H1 (cell line): ENCODE data around the gene CUL9. TPM values are rescaled to one million over a fixed set of nuclear protein-coding genes. Genes with fewer than 3 reads are reported as not detected.

ENCODE experiments used
- CTCF ChIA-PET: fragments of 300-600 bp; sonication (Branson Sonifier 250); formaldehyde crosslinking; loops from one replicate; lab custom pipeline; 2021; ENCODE audit not compliant: partially characterized antibody; lab: Charles Lee
- POLR2A ChIA-PET: fragments of 300-600 bp; sonication (Branson Sonifier 250); formaldehyde crosslinking; loops from one replicate; lab custom pipeline; 2021; ENCODE audit warnings: inconsistent platforms; ENCODE audit not compliant: partially characterized antibody; lab: Charles Lee
- DNase-seq, 2 experiments: peaks; one replicate each; pipeline versions ENCODE4 v3.0.0 to v3.0.0-alpha.2; 2010 to 2022; ENCODE audit warnings: low spot score in 2 of 2, low read depth in 1 of 2, mixed read lengths in 1 of 2
- FAIRE-seq: peaks from 2 replicates; lab custom pipeline; 2011; peaks lifted over from hg19 to GRCh38; lab: Jason Lieb, UNC
- H2AFZ ChIP-seq: 2 replicates; pipeline ENCODE4 v1.8.1; 2012; ENCODE audit warnings: low read length, inconsistent platforms
- H2AK5ac ChIP-seq: 2 replicates; pipeline ENCODE4 v1.6.1; 2013; ENCODE audit warnings: low read depth, low read length
- H2BK120ac ChIP-seq: replicated peaks from 2 replicates; pipeline ENCODE3; 2013; ENCODE audit warnings: low read depth, low read length, inconsistent platforms
- H2BK12ac ChIP-seq: 2 replicates; pipeline ENCODE4 v1.6.1; 2013; ENCODE audit warnings: low read depth, low read length
- H2BK15ac ChIP-seq: 2 replicates; pipeline ENCODE4 v1.6.1; 2013; ENCODE audit warnings: low read length
- H2BK20ac ChIP-seq: 2 replicates; pipeline ENCODE4 v1.6.1; 2013; ENCODE audit warnings: low read length
- H2BK5ac ChIP-seq: 2 replicates; pipeline ENCODE4 v1.6.1; 2013; ENCODE audit warnings: low read depth, low read length
- H3K14ac ChIP-seq: 2 replicates; pipeline ENCODE4 v1.6.1; 2013; ENCODE audit warnings: inconsistent platforms; ENCODE audit not compliant: insufficient read length
- H3K18ac ChIP-seq: 2 replicates; pipeline ENCODE4 v1.6.1; 2013; ENCODE audit warnings: low read length; ENCODE audit errors: extremely low read depth
- H3K23ac ChIP-seq: 2 replicates; pipeline ENCODE4 v1.6.1; 2013; ENCODE audit warnings: inconsistent platforms; ENCODE audit not compliant: insufficient read length
- H3K23me2 ChIP-seq: 2 replicates; pipeline ENCODE4 v1.6.1; 2013; ENCODE audit warnings: low read depth, low read length
- H3K27ac ChIP-seq: 2 replicates; pipeline ENCODE4 v1.6.1; 2011; ENCODE audit warnings: low read depth, low read length, inconsistent platforms
- H3K27me3 ChIP-seq, 4 experiments: replicated peaks in 1 of 4; 1 replicate in 1 of 4; 2 replicates in 3 of 4; pipeline versions ENCODE4 v1.6.1 to v1.8.1; 2011 to 2013; ENCODE audit warnings: low read length in 3 of 4, mild to moderate bottlenecking in 3 of 4, inconsistent platforms in 2 of 4, mixed read lengths in 2 of 4, moderate library complexity in 1 of 4; ENCODE audit not compliant: control insufficient read depth in 3 of 4, insufficient read depth in 3 of 4; ENCODE audit errors: extremely low read depth in 1 of 4
- H3K36me3 ChIP-seq, 4 experiments: 2 replicates each; pipeline versions ENCODE4 v1.6.1 to v1.8.1; 2011 to 2013; ENCODE audit warnings: mild to moderate bottlenecking in 4 of 4, low read length in 3 of 4, moderate library complexity in 2 of 4, control low read depth in 1 of 4, inconsistent platforms in 1 of 4; ENCODE audit not compliant: insufficient read depth in 4 of 4, control insufficient read depth in 2 of 4
- H3K4ac ChIP-seq: replicated peaks from 2 replicates; pipeline ENCODE3; 2013; ENCODE audit warnings: low read length, low read depth, mixed read lengths, inconsistent platforms; ENCODE audit not compliant: insufficient read length
- H3K4me1 ChIP-seq, 4 experiments: replicated peaks in 1 of 4; 1 replicate in 1 of 4; 2 replicates in 3 of 4; pipeline versions ENCODE4 v1.6.1 to v1.8.1; 2011 to 2013; ENCODE audit warnings: low read length in 3 of 4, inconsistent platforms in 2 of 4, mixed read lengths in 1 of 4; ENCODE audit not compliant: insufficient read depth in 4 of 4, control insufficient read depth in 3 of 4
- H3K4me2 ChIP-seq, 2 experiments: 2 replicates each; pipeline versions ENCODE4 v1.6.1 to v1.8.1; 2011 to 2013; ENCODE audit warnings: low read depth in 2 of 2, low read length in 2 of 2, control low read depth in 1 of 2, inconsistent platforms in 1 of 2, mild to moderate bottlenecking in 1 of 2; ENCODE audit not compliant: insufficient read depth in 1 of 2
- H3K4me3 ChIP-seq, 4 experiments: fragments of 200-600, 300-600 bp in 1 of 4; sonication (generic), shearing (Covaris generic), sonication (Bioruptor Twin) in 1 of 4; 2 replicates each; pipeline versions ENCODE4 v1.5.1 to v1.8.1; 2011 to 2016; ENCODE audit warnings: low read length in 4 of 4, low read depth in 3 of 4, control low read depth in 2 of 4, inconsistent platforms in 2 of 4, mild to moderate bottlenecking in 2 of 4, mixed read lengths in 1 of 4, moderate library complexity in 1 of 4; ENCODE audit not compliant: insufficient read depth in 2 of 4; ENCODE audit errors: extremely low read depth in 1 of 4
- H3K56ac ChIP-seq: replicated peaks from 2 replicates; pipeline ENCODE3; 2013; ENCODE audit warnings: low read depth, mild to moderate bottlenecking, mixed read lengths, low read length, inconsistent platforms; ENCODE audit not compliant: insufficient read length
- H3K79me1 ChIP-seq: 2 replicates; pipeline ENCODE4 v1.6.1; 2013; ENCODE audit warnings: low read depth, low read length, control low read depth
- H3K79me2 ChIP-seq, 2 experiments: 2 replicates each; pipeline versions ENCODE4 v1.6.1 to v1.8.1; 2012 to 2013; ENCODE audit warnings: low read length in 2 of 2, mild to moderate bottlenecking in 2 of 2, inconsistent platforms in 1 of 2; ENCODE audit not compliant: insufficient read depth in 2 of 2, control insufficient read depth in 1 of 2
- H3K9ac ChIP-seq, 4 experiments: replicated peaks in 1 of 4; 1 replicate in 1 of 4; 2 replicates in 3 of 4; pipeline versions ENCODE4 v1.6.1 to v1.8.1; 2011 to 2013; ENCODE audit warnings: low read depth in 3 of 4, low read length in 3 of 4, control low read depth in 2 of 4, mild to moderate bottlenecking in 2 of 4, moderate library complexity in 2 of 4, inconsistent platforms in 1 of 4; ENCODE audit errors: extremely low read depth in 1 of 4
- H3K9me3 ChIP-seq, 2 experiments: 2 replicates each; pipeline versions ENCODE4 v1.6.1 to v1.8.1; 2012 to 2013; ENCODE audit warnings: mild to moderate bottlenecking in 2 of 2, moderate library complexity in 2 of 2, control low read depth in 1 of 2, inconsistent platforms in 1 of 2, low read depth in 1 of 2, low read length in 1 of 2, mixed read lengths in 1 of 2; ENCODE audit not compliant: insufficient read depth in 2 of 2
- H4K20me1 ChIP-seq, 2 experiments: replicated peaks in 1 of 2; 2 replicates each; pipeline versions ENCODE3 to v1.8.1; 2011 to 2013; ENCODE audit warnings: inconsistent platforms in 2 of 2, low read length in 2 of 2, mild to moderate bottlenecking in 1 of 2; ENCODE audit not compliant: insufficient read depth in 2 of 2, control insufficient read depth in 1 of 2
- H4K5ac ChIP-seq: 2 replicates; pipeline ENCODE4 v1.6.1; 2013; ENCODE audit warnings: low read length, low read depth, mixed read lengths, inconsistent platforms; ENCODE audit not compliant: insufficient read length
- H4K8ac ChIP-seq: 2 replicates; pipeline ENCODE4 v1.8.0; 2013; ENCODE audit warnings: mild to moderate bottlenecking, moderate library complexity, low read length, inconsistent platforms; ENCODE audit not compliant: insufficient read depth; ENCODE audit errors: extremely low read depth
- H4K91ac ChIP-seq: replicated peaks from 2 replicates; pipeline ENCODE3; 2013; ENCODE audit warnings: low read length, mixed read lengths, inconsistent platforms; ENCODE audit not compliant: insufficient read length
- CHD1 ChIP-seq: IDR thresholded peaks from 2 replicates; pipeline ENCODE4 v1.6.1; 2012; ENCODE audit warnings: low read depth, low read length, improper control_type of control experiment
- SIRT6 ChIP-seq: IDR thresholded peaks from one replicate; pipeline ENCODE4 v1.7.1; 2012; ENCODE audit warnings: low read length, inconsistent platforms
- WGBS, 2 experiments: shearing (Covaris generic) in 1 of 2; methylation state at CpG; one replicate each; pipeline versions ENCODE4 v1.1.6 to v1.1.7; 2013 to 2015; ENCODE audit warnings: low lambda C conversion rate in 2 of 2, mixed read lengths in 2 of 2, inconsistent platforms in 1 of 2, low coverage in 1 of 2, missing lambda C conversion rate in 1 of 2; ENCODE audit not compliant: insufficient replicate concordance in 2 of 2, insufficient coverage in 1 of 2, insufficient read length in 1 of 2; ENCODE audit errors: extremely low coverage in 1 of 2, missing lambda C conversion rate in 1 of 2; 5-methylcytosine and 5-hydroxymethylcytosine counted together
- polyA plus RNA-seq, 7 experiments: library from polyadenylated mRNA; depleted of rRNA in 3 of 7; stranded (reverse) in 5 of 7; unstranded in 2 of 7; fragments of >200 nt in 5 of 7; fragments of 200-250 nt in 2 of 7; gene quantifications; 1 replicate in 5 of 7; 2 replicates in 1 of 7; 4 replicates in 1 of 7; pipeline versions ENCODE4 v1.2.1 to v1.2.3, GENCODE V29; 2011 to 2013; ENCODE audit warnings: missing spikeins in 2 of 7, mixed read lengths in 2 of 7
- total RNA-seq: library from RNA; stranded (reverse); fragmentation: NEBNext Ultra II Directional; extraction: Animal tissue kit (Norgen Biotek cat#: 25700); gene quantifications from 2 replicates; pipeline ENCODE4 v1.2.1, GENCODE V29; 2021

CUL9 gene
- total and polyA plus RNA-seq, 2 of the 8 experiments (the other 6 are each of a cell fraction or from before 2014, with no cell fraction given): 7.7 to 9.8 TPM

DNA sequence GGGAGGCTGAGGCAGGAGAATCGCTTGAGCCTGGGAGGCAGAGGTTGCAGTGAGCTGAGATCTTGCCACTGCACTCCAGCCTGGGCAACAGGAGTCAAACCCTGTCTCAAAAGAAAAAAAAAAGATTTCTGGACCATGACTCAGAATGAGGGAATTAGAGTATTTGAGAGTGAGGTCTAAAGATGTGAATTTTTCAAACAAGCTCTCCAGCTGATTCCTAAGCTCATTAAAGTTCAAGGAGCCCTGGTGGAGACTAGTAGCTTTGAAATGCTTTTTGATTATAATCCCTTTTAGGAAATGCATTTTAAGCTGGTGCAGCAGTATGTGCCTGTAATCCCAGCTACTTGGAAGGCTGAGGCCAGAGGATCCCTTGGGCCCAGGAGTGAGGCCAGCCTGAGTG is 32.7 kb upstream of the CUL9 start:
- Histone ChIP-seq H2AFZ (no peak overlapping the region), H4K91ac (no peak overlapping the region), H4K20me1 (no peaks in the 10 kb centered on the region), H3K4me2 (no peak overlapping the region), H3K27ac (no peak overlapping the region), H2BK15ac (no peak overlapping the region), H3K36me3 (peaks cover 6 to 13% (median 11%) of the 10 kb centered on the region in 4 experiments; a peak in 6 of 8 replicates), H4K5ac (no peak overlapping the region), H3K79me1 (no peaks in the 10 kb centered on the region), H3K56ac (no peak overlapping the region), H2BK20ac (no peak overlapping the region), H3K4me1 (no peaks in the 10 kb centered on the region), H3K4me3 (no peak overlapping the region), H3K9me3 (no peaks in the 10 kb centered on the region), H2AK5ac (no peak overlapping the region), H2BK120ac (no peak overlapping the region), H3K23me2 (no peaks in the 10 kb centered on the region), H3K14ac (no peak overlapping the region), H2BK5ac (no peak overlapping the region), H2BK12ac (no peak overlapping the region), H3K27me3 (no peaks in the 10 kb centered on the region), H3K79me2 (no peaks in the 10 kb centered on the region), H3K4ac (no peak overlapping the region), H3K9ac (no peak overlapping the region), H4K8ac (no peak overlapping the region), H3K23ac (no peak overlapping the region), H3K18ac (no peak overlapping the region)
- 86% methylated on average over 1 of the region's 1 CpG; no CpG with 5 or more reads in 1 of the 2 experiments for WGBS, 2 experiments
- ChIA-PET CTCF (interaction anchor here (0.6 to 0.9 kb wide), 2 partner anchors 17 to 83 kb away, joined by 3 to 4 read pairs; no protein-coding TSS in a partner anchor), POLR2A (interaction anchor here (0.6 to 1.2 kb wide), 3 partner anchors 24 to 270 kb away, joined by 3 read pairs; partner anchors contain the start of gene RPL7L1)
- FAIRE-seq (no peak), DNase-seq (no peak)
- TF ChIP-seq CHD1 (no peak), SIRT6 (no peak)
